Ishikawa (cell line): ENCODE data around the gene FAM20B.

Source experiments
- CEBPB ChIP-seq: IDR thresholded peaks from 2 replicates; pipeline ENCODE4 v1.6.1; 2012
- CREB1 ChIP-seq: IDR thresholded peaks from 2 replicates; pipeline ENCODE4 v1.6.1; 2012; ENCODE audit warnings: low read depth
- EGR1 ChIP-seq: IDR thresholded peaks from 2 replicates; pipeline ENCODE4 v1.6.1; 2012
- EP300 ChIP-seq: IDR thresholded peaks from 2 replicates; pipeline ENCODE4 v1.6.1; 2012; ENCODE audit warnings: borderline replicate concordance
- FOXM1 ChIP-seq: IDR thresholded peaks from 2 replicates; pipeline ENCODE4 v1.6.1; 2012; ENCODE audit warnings: low read depth, borderline replicate concordance
- NFIC ChIP-seq: IDR thresholded peaks from 2 replicates; pipeline ENCODE4 v1.6.1; 2012
- RAD21 ChIP-seq: IDR thresholded peaks from 2 replicates; pipeline ENCODE4 v1.6.1; 2012; ENCODE audit warnings: low read depth
- TAF1 ChIP-seq: IDR thresholded peaks from 2 replicates; pipeline ENCODE4 v1.6.1; 2012; ENCODE audit warnings: low read depth, mild to moderate bottlenecking
- TCF12 ChIP-seq: IDR thresholded peaks from 2 replicates; pipeline ENCODE4 v1.6.1; 2012; ENCODE audit warnings: low read depth
- TEAD4 ChIP-seq: IDR thresholded peaks from 2 replicates; pipeline ENCODE4 v1.6.1; 2012
- YY1 ChIP-seq: IDR thresholded peaks from 2 replicates; pipeline ENCODE4 v1.6.1; 2012; ENCODE audit warnings: low read depth
- ZBTB7A ChIP-seq: IDR thresholded peaks from 2 replicates; pipeline ENCODE4 v1.6.1; 2012; ENCODE audit warnings: low read depth
- TF ChIP-seq, protein P1 (sequence below): IDR thresholded peaks from 2 replicates; pipeline ENCODE4 v1.6.1; 2012; ENCODE audit warnings: low read depth, mild to moderate bottlenecking
- TF ChIP-seq, protein P2 (sequence below): IDR thresholded peaks from 2 replicates; pipeline ENCODE4 v1.6.1; 2012
- TF ChIP-seq, protein P3 (sequence below): IDR thresholded peaks from 2 replicates; pipeline ENCODE4 v1.6.1; 2012

Gene FAM20B

DNA sequence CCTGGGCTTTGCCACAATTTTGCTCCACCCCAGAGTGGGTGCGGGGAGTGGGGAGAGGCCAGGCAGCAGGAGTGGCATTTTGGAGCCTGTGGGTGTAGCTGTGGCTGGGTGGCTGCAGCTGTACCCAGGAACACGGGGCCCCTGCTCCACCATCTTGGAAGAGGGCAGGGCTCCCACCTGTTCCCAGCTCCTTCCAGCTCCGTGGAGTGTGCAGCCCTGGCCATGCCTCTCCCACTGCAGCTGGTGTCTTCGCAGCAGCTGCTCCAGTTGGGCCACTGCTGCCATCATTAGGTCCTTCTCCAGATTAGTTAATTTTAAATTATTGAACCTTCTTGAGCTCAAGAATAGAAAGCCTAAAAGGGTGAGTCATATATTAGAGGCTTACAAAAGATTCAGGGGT is 17.6 kb downstream of the FAM20B start:
- TF ChIP-seq YY1 (no peak), TEAD4 (no peak), TCF12 (no peak), RAD21 (no peak), NFIC (no peak), CEBPB (no peak)
- TF ChIP-seq, protein P1, sequence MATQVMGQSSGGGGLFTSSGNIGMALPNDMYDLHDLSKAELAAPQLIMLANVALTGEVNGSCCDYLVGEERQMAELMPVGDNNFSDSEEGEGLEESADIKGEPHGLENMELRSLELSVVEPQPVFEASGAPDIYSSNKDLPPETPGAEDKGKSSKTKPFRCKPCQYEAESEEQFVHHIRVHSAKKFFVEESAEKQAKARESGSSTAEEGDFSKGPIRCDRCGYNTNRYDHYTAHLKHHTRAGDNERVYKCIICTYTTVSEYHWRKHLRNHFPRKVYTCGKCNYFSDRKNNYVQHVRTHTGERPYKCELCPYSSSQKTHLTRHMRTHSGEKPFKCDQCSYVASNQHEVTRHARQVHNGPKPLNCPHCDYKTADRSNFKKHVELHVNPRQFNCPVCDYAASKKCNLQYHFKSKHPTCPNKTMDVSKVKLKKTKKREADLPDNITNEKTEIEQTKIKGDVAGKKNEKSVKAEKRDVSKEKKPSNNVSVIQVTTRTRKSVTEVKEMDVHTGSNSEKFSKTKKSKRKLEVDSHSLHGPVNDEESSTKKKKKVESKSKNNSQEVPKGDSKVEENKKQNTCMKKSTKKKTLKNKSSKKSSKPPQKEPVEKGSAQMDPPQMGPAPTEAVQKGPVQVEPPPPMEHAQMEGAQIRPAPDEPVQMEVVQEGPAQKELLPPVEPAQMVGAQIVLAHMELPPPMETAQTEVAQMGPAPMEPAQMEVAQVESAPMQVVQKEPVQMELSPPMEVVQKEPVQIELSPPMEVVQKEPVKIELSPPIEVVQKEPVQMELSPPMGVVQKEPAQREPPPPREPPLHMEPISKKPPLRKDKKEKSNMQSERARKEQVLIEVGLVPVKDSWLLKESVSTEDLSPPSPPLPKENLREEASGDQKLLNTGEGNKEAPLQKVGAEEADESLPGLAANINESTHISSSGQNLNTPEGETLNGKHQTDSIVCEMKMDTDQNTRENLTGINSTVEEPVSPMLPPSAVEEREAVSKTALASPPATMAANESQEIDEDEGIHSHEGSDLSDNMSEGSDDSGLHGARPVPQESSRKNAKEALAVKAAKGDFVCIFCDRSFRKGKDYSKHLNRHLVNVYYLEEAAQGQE, result no peak
- TF ChIP-seq, protein P2, sequence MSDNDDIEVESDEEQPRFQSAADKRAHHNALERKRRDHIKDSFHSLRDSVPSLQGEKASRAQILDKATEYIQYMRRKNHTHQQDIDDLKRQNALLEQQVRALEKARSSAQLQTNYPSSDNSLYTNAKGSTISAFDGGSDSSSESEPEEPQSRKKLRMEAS, result no peak

DNA sequence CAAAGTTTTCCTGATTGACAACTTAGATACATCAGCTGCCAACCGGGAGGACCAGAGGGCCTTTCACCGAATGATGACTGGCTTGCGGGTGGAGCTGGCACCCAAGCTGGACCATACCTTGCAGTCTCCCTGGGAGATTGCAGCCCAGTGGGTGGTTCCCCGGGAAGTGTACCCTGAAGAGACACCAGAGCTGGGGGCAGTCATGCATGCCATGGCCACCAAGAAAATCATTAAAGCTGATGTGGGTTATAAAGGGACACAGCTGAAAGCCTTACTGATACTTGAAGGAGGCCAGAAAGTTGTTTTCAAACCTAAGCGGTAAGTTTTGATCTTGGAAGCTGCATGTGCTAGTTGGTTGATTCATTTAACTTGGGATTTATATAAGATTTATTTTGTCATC is 18.2 kb downstream of the FAM20B start:
- TF ChIP-seq ZBTB7A, result no peak
- no peak for TF ChIP-seq FOXM1
- no peak for TF ChIP-seq TAF1
- TF ChIP-seq TCF12, result no peak
- no peak for TF ChIP-seq YY1
- TF ChIP-seq EP300, result no peak
- TF ChIP-seq, protein P3, sequence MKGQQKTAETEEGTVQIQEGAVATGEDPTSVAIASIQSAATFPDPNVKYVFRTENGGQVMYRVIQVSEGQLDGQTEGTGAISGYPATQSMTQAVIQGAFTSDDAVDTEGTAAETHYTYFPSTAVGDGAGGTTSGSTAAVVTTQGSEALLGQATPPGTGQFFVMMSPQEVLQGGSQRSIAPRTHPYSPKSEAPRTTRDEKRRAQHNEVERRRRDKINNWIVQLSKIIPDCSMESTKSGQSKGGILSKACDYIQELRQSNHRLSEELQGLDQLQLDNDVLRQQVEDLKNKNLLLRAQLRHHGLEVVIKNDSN, result no peak
- TF ChIP-seq TEAD4, result no peak
- TF ChIP-seq, protein P2, result no peak

DNA sequence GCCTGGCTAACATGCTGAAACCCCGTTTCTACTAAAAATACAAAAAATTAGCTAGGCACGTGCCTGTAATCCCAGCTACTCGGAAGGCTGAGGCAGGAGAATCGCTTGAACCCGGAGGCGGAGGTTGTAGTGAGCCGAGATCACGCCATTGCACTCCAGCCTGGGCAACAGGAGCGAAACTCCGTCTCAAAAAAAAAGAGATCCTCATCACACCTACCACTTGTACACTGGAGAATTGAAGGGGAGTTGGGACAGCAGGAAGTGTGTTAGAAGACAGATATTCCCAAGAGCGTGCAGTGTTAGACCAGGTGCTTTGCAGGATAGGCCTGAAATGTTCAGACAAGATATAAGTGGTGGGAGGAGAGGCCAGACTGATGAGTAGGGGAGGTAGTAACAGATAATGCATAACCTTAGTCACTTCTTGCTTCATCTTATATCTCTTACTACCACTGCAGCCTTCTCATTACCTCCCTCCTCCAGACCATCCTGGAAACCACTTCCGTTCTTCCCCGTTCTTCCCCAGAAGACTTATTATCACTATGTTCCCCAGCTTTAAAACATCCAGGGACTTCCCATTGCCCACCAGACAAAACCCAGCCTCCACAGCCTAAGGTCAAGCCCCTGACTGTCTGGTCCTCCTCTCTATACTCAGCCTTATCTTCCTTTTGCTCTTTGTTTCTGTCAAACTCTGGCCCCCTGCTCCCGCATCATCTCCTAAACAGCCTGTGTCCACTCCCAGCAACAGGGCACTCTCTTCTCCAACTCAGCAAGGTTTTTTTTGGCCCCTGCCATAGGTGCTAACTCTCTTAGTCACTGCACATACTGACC is 21.3 kb downstream of the FAM20B start:
- TF ChIP-seq RAD21 (no peak), EP300 (no peak), YY1 (no peak), CEBPB (no peak), CREB1 (no peak), TCF12 (no peak), FOXM1 (no peak), TEAD4 (no peak), ZBTB7A (no peak), TAF1 (no peak), EGR1 (no peak), NFIC (no peak)
- TF ChIP-seq, protein P2, result no peak
- TF ChIP-seq, protein P1, result no peak
- TF ChIP-seq, protein P3, result no peak

DNA sequence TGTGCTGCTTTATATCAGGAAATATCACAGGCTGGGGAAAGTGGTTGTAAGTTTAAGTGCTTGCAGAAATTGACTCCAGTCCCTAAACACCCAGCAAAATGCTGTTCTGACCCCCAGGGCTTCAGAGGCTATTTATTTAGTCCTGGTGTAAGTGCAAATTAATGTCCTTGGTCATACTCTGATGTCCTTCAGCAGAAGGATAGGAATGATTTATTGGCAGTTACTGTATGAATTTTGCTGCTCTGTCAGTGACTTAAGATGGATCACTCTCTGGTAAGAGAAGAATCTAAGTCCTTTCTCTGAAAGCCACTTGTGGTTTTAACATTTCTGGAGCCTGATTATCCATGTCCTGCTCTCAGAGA is 21.9 kb downstream of the FAM20B start:
- no peak for TF ChIP-seq TCF12
- TF ChIP-seq NFIC, result no peak
- no peak for TF ChIP-seq RAD21

DNA sequence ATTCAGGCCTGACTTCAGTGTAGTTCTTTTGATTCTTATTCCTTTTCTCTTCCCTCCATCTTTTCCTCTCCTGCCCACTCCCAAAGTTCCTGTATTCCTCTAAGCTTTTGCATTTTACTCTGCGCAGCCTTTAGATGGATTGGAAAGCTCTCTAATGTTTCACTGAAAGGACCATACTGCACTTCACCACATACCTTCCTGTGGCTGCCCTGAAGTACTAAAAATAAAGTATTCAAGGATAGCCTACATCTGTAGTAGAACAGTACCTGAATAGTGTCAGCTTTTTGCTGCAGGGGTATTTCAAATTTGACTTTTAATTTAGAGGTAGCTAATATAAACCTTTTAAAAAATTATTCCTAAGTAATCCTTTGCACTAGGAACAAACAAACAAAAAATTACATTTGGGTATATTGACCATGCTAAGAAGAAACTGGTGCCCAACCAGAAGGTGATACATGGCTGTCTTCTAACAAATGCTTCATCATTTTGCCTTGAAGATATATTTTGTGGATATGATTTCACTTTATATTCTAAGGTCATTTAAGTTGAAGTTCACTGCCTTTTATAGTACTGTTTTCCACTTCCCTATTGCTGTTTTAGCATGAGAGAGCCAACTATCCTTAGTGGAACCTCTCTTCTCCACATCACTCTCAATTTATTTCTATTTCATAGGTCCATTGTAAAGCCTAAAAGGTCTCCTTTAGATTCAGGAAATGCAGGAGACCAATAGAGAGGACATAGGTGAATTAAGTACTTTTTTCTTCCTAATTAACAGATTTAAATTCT is 22.8 kb downstream of the FAM20B start:
- TF ChIP-seq NFIC (no peak), CREB1 (no peak), YY1 (no peak), RAD21 (no peak), TAF1 (no peak), FOXM1 (no peak)
- TF ChIP-seq, protein P1, result no peak
